ENCODE data around the gene CTBP1. TPM values are rescaled to one million over a fixed set of nuclear protein-coding genes. Genes with fewer than 3 reads are reported as not detected.

Gene CTBP1
- total and polyA plus RNA-seq, 9 of the 15 experiments (the other 6 are each of a cell fraction or from before 2014, with no cell fraction given): 14.5 to 162 (median 68.2) TPM

- TF ChIP-seq HNRNPK (IDR thresholded peaks at IDR 0.05; ENCODE audit: low read depth, low read length, poor library complexity, severe bottlenecking) (no peak), TAF1 (IDR thresholded peaks at IDR 0.05; ENCODE audit: control insufficient read depth, extremely low read depth, insufficient read depth, low read length, severe bottlenecking) (no peak), HNRNPLL (IDR thresholded peaks at IDR 0.05; ENCODE audit: low read depth, low read length, poor library complexity, severe bottlenecking) (peak; percentile 85), CBX8 (IDR thresholded peaks at IDR 0.05; ENCODE audit: borderline replicate concordance, extremely low read depth, low read depth, low read length, poor library complexity, severe bottlenecking) (no peak), ZHX1 (conservative IDR thresholded peaks at IDR 0.05; ENCODE audit: low read length) (0 out of 2 replicates have a peak, but pooled peaks have one; percentile 42), CC2D1A (IDR thresholded peaks at IDR 0.05) (peak; percentile 79; the same call in 1 of the 2 replicates), MTA1 (IDR thresholded peaks at IDR 0.05; ENCODE audit: borderline replicate concordance) (no peak), FOXK2 (conservative IDR thresholded peaks at IDR 0.05 in 1 of 2, IDR thresholded peaks at IDR 0.05 in 1 of 2; ENCODE audit: low read depth in 2 of 2) (no peak), CBFA2T2 (conservative IDR thresholded peaks at IDR 0.05) (no peak), RFX1 (IDR thresholded peaks at IDR 0.05) (peak; percentile 84), C11orf30 (IDR thresholded peaks at IDR 0.05; ENCODE audit: low read depth) (no peak), NFRKB (IDR thresholded peaks at IDR 0.05; ENCODE audit: low read depth) (no peak), ZBTB11 (CRISPR knock-in tag; IDR thresholded peaks at IDR 0.05) (peak in 1 of 3 experiments; percentile 50; a peak in 1 of 6 replicates), HBP1 (CRISPR knock-in tag; IDR thresholded peaks at IDR 0.05) (no peak), ZBTB34 (CRISPR knock-in tag; IDR thresholded peaks at IDR 0.05) (no peak), GTF2A2 (tag; IDR thresholded peaks at IDR 0.05) (no peak)
These were observed 81.5 kb downstream of the CTBP1 start (continued) for GRCh38 chr4:1167244-1167949.

All from K562 (cell line).